ENCODE results near the gene AMOTL2. TPM values are rescaled to one million over a fixed set of nuclear protein-coding genes. Genes with fewer than 3 reads are reported as not detected.

Gene AMOTL2
- total and polyA plus RNA-seq, 10 of the 15 experiments (the other 5 are each of a cell fraction or from before 2014, with no cell fraction given): 0.20 to 0.33 TPM; not detected in 8

DNA sequence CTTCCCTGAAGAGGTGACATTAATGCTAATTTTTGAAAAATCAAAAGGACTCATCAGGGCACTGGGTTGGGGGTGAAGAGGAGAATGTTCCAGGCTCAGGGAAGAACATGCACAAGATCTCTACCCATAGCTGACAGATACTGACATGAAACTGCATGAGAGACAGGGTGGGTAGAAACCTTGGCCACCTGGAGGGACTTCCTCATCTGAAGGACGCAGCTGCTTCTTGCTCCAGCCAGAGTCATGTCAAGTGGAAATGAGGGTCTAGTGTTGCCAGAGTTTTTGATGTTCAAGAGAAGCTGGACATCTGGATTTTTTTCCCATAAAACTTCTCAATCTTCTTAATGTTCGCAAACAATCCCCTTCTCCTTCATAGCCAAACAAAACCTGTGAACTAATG is 29.7 kb downstream of the AMOTL2 start:
- Histone ChIP-seq H3K36me3 (ENCODE audit: control insufficient read depth in 2 of 2, insufficient read depth in 2 of 2, low read length in 1 of 2) (no peaks in the 10 kb centered on the region), H3K79me2 (ENCODE audit: control insufficient read depth, insufficient read depth, low read length) (no peaks in the 10 kb centered on the region), H2AFZ (ENCODE audit: control insufficient read depth, low read depth, low read length) (no peak overlapping the region), H3K27me3 (replicated peaks in 1 of 2; ENCODE audit: control insufficient read depth in 2 of 2, insufficient read depth in 2 of 2, low read length in 1 of 2) (no peaks in the 10 kb centered on the region; a peak in 2 of 4 replicates), H3K4me3 (no peak overlapping the region), H4K20me1 (ENCODE audit: control insufficient read depth, insufficient read depth) (no peaks in the 10 kb centered on the region), H3K27ac (ENCODE audit: control insufficient read depth, insufficient read depth) (no peak overlapping the region), H3K9ac (ENCODE audit: control insufficient read depth, insufficient read depth, low read length) (no peak overlapping the region), H3K4me2 (ENCODE audit: control insufficient read depth, insufficient read depth) (no peak overlapping the region), H3K9me3 (replicated peaks; ENCODE audit: control insufficient read depth, insufficient read depth, low read length) (peaks cover 2% of the 10 kb centered on the region; the same call in 2 of the 3 replicates), H3K4me1 (ENCODE audit: control insufficient read depth, insufficient read depth, low read length) (no peaks in the 10 kb centered on the region)
- ChIA-PET RAD21 (ENCODE audit: unreplicated experiment) (no interaction called here), CTCF (no interaction called here), POLR2A (no interaction called here), SMC1A (ENCODE audit: uncharacterized antibody, unreplicated experiment) (no interaction called here)
- in situ Hi-C loops (cut with MboI) (no loop called here), intact Hi-C loops (cut with micrococcal nuclease; ENCODE audit: unreplicated experiment) (no loop called here)
- ATAC-seq: no peak
- TF ChIP-seq TARDBP (IDR thresholded peaks at IDR 0.05; ENCODE audit: borderline replicate concordance) (no peak), MXI1 (IDR thresholded peaks at IDR 0.05; ENCODE audit: low read depth, low read length) (no peak), BRCA1 (IDR thresholded peaks at IDR 0.05; ENCODE audit: low read depth, low read length) (no peak), RELB (IDR thresholded peaks at IDR 0.05; ENCODE audit: low read depth) (no peak), ETV6 (conservative IDR thresholded peaks at IDR 0.05 in 1 of 2, IDR thresholded peaks at IDR 0.05 in 1 of 2; ENCODE audit: borderline replicate concordance in 1 of 2, low read depth in 1 of 2) (no peak), ZBTB40 (IDR thresholded peaks at IDR 0.05; ENCODE audit: borderline replicate concordance) (no peak), NRF1 (conservative IDR thresholded peaks at IDR 0.05; ENCODE audit: low read depth, low read length) (no peak), SMAD5 (IDR thresholded peaks at IDR 0.05; ENCODE audit: low read depth) (no peak), RBBP5 (conservative IDR thresholded peaks at IDR 0.05) (no peak), SMAD1 (IDR thresholded peaks at IDR 0.05; ENCODE audit: low read depth, partially characterized antibody) (no peak), KAT2A (conservative IDR thresholded peaks at IDR 0.05; ENCODE audit: control insufficient read depth, low read depth, low read length) (no peak)
- TF ChIP-seq, protein P1, sequence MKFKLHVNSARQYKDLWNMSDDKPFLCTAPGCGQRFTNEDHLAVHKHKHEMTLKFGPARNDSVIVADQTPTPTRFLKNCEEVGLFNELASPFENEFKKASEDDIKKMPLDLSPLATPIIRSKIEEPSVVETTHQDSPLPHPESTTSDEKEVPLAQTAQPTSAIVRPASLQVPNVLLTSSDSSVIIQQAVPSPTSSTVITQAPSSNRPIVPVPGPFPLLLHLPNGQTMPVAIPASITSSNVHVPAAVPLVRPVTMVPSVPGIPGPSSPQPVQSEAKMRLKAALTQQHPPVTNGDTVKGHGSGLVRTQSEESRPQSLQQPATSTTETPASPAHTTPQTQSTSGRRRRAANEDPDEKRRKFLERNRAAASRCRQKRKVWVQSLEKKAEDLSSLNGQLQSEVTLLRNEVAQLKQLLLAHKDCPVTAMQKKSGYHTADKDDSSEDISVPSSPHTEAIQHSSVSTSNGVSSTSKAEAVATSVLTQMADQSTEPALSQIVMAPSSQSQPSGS (IDR thresholded peaks at IDR 0.05; ENCODE audit: low read length): no peak
- TF ChIP-seq, protein P2, sequence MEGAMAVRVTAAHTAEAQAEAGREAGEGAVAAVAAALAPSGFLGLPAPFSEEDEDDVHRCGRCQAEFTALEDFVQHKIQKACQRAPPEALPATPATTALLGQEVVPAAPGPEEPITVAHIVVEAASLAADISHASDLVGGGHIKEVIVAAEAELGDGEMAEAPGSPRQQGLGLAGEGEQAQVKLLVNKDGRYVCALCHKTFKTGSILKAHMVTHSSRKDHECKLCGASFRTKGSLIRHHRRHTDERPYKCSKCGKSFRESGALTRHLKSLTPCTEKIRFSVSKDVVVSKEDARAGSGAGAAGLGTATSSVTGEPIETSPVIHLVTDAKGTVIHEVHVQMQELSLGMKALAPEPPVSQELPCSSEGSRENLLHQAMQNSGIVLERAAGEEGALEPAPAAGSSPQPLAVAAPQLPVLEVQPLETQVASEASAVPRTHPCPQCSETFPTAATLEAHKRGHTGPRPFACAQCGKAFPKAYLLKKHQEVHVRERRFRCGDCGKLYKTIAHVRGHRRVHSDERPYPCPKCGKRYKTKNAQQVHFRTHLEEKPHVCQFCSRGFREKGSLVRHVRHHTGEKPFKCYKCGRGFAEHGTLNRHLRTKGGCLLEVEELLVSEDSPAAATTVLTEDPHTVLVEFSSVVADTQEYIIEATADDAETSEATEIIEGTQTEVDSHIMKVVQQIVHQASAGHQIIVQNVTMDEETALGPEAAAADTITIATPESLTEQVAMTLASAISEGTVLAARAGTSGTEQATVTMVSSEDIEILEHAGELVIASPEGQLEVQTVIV (IDR thresholded peaks at IDR 0.05; ENCODE audit: borderline replicate concordance, partially characterized antibody): no peak
- WGBS (ENCODE audit: insufficient coverage, insufficient replicate concordance, low lambda C conversion rate, missing lambda C conversion rate): 40% methylated on average over 2 of the region's 2 CpGs
- FAIRE-seq: no peak
- DNase-seq (ENCODE audit: low read depth, low spot score): no peak
- BruUV-seq (replicated peaks): no TSS peak
